ENCODE measurements around the gene RAC3. TPM values are rescaled to one million over a fixed set of nuclear protein-coding genes. Genes with fewer than 3 reads are reported as not detected.

Gene RAC3
- total and polyA plus RNA-seq, 9 of the 15 experiments (the other 6 are each of a cell fraction or from before 2014, with no cell fraction given) = 0.23 to 292 (median 118) TPM

DNA sequence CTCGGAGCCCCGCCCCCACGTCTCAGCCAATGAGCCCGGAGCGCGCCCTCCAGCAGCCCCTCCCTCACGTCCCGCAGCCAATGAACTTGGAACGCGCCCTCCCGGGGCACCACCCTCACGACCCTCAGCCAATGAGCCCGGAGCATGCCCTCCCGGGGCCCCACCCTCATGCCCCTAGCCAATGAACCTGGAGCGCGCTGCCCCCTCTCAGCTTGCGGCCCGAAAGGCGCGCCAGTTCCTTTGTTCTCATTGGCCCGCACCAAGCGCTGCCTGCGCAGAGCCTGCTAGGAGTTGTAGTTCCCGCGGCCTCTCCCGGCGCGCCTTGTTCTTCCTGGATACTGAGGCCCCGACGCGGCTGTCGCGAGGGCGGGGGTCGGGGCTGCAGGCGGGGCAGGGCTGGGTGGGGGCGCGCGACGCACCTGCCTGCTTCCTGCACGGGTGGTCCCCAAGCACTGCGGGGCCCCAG is 8.5 kb upstream of the RAC3 start, which contains the start of gene LRRC45 (continued):
- TF ChIP-seq, protein P1, sequence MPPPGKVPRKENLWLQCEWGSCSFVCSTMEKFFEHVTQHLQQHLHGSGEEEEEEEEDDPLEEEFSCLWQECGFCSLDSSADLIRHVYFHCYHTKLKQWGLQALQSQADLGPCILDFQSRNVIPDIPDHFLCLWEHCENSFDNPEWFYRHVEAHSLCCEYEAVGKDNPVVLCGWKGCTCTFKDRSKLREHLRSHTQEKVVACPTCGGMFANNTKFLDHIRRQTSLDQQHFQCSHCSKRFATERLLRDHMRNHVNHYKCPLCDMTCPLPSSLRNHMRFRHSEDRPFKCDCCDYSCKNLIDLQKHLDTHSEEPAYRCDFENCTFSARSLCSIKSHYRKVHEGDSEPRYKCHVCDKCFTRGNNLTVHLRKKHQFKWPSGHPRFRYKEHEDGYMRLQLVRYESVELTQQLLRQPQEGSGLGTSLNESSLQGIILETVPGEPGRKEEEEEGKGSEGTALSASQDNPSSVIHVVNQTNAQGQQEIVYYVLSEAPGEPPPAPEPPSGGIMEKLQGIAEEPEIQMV (tag; conservative IDR thresholded peaks at IDR 0.05; ENCODE audit: low read depth) = no peak
- TF ChIP-seq ZBTB33 (CRISPR knock-in tag; IDR thresholded peaks at IDR 0.05) = no peak
- no peak for TF ChIP-seq ELF2 (CRISPR knock-in tag; IDR thresholded peaks at IDR 0.05)
- no peak for TF ChIP-seq ZFPM2 (CRISPR knock-in tag; IDR thresholded peaks at IDR 0.05)
- TF ChIP-seq HDAC6 (IDR thresholded peaks at IDR 0.05; ENCODE audit: low read depth, low read length) = no peak
- no peak for TF ChIP-seq SMAD1 (IDR thresholded peaks at IDR 0.05; ENCODE audit: low read depth, low read length, partially characterized antibody)
- TF ChIP-seq, protein P2, sequence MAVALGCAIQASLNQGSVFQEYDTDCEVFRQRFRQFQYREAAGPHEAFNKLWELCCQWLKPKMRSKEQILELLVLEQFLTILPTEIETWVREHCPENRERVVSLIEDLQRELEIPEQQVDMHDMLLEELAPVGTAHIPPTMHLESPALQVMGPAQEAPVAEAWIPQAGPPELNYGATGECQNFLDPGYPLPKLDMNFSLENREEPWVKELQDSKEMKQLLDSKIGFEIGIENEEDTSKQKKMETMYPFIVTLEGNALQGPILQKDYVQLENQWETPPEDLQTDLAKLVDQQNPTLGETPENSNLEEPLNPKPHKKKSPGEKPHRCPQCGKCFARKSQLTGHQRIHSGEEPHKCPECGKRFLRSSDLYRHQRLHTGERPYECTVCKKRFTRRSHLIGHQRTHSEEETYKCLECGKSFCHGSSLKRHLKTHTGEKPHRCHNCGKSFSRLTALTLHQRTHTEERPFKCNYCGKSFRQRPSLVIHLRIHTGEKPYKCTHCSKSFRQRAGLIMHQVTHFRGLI (CRISPR knock-in tag; IDR thresholded peaks at IDR 0.05) = no peak
- TF ChIP-seq, protein P3, sequence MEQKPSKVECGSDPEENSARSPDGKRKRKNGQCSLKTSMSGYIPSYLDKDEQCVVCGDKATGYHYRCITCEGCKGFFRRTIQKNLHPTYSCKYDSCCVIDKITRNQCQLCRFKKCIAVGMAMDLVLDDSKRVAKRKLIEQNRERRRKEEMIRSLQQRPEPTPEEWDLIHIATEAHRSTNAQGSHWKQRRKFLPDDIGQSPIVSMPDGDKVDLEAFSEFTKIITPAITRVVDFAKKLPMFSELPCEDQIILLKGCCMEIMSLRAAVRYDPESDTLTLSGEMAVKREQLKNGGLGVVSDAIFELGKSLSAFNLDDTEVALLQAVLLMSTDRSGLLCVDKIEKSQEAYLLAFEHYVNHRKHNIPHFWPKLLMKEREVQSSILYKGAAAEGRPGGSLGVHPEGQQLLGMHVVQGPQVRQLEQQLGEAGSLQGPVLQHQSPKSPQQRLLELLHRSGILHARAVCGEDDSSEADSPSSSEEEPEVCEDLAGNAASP (IDR thresholded peaks at IDR 0.05) = no peak
- no peak for TF ChIP-seq PATZ1 (CRISPR knock-in tag; IDR thresholded peaks at IDR 0.05; ENCODE audit: borderline replicate concordance)
- no peak for TF ChIP-seq ESRRA (IDR thresholded peaks at IDR 0.05; ENCODE audit: borderline replicate concordance, low read depth)
- TF ChIP-seq FOSL1 (tag; conservative IDR thresholded peaks at IDR 0.05) = no peak
- TF ChIP-seq CBFA2T3 (IDR thresholded peaks at IDR 0.05) = no peak
- no peak for TF ChIP-seq ZNF354B (CRISPR knock-in tag; IDR thresholded peaks at IDR 0.05)
- peak; percentile 93 for TF ChIP-seq FOS (IDR thresholded peaks at IDR 0.05; ENCODE audit: extremely low read depth, insufficient read length)
- TF ChIP-seq ZNF445 (CRISPR knock-in tag; IDR thresholded peaks at IDR 0.05; ENCODE audit: low read depth) = no peak
- no peak for TF ChIP-seq WHSC1 (IDR thresholded peaks at IDR 0.05; ENCODE audit: low read length)
- no peak for TF ChIP-seq MBD1 (CRISPR knock-in tag; IDR thresholded peaks at IDR 0.05)
- TF ChIP-seq PHF8 (IDR thresholded peaks at IDR 0.05; ENCODE audit: borderline replicate concordance, low read length) = peak; percentile 5; the same call in 1 of the 2 replicates

Data from K562 (cell line).